Omental fat pad (tissue), 4 donors: ENCODE results near the gene SLC10A7. TPM values are rescaled to one million over a fixed set of nuclear protein-coding genes. Genes with fewer than 3 reads are reported as not detected.

Experiments used
- ATAC-seq: fragments of 150-250 bp; one replicate; pipeline ENCODE4 v1.9.1; 2016; ENCODE audit warnings: mild to moderate bottlenecking, moderate library complexity; ENCODE audit not compliant: low FRiP score
- DNase-seq: peaks from one replicate; pipeline ENCODE4 v3.0.0-alpha.2; 2019; ENCODE audit warnings: low spot score
- total RNA-seq, 4 donors: library from RNA; depleted of rRNA; stranded (reverse); fragments of >200 nt; gene quantifications; one replicate each; pipeline ENCODE4 v1.1.0, GENCODE V29; 2016
- TF ChIP-seq, protein P1 (sequence below), 3 donors: fragments of 450-650 bp; IDR thresholded peaks; one replicate each; pipeline ENCODE4 v1.5.1; 2016 to 2017; ENCODE audit warnings: antibody characterized with exemption in 3 of 3, mild to moderate bottlenecking in 3 of 3, moderate library complexity in 2 of 3

SLC10A7 gene
- total RNA-seq, 4 donors from 2014 or later = 5.9 to 17.2 (median 12.9) TPM

- TF ChIP-seq, protein P1, sequence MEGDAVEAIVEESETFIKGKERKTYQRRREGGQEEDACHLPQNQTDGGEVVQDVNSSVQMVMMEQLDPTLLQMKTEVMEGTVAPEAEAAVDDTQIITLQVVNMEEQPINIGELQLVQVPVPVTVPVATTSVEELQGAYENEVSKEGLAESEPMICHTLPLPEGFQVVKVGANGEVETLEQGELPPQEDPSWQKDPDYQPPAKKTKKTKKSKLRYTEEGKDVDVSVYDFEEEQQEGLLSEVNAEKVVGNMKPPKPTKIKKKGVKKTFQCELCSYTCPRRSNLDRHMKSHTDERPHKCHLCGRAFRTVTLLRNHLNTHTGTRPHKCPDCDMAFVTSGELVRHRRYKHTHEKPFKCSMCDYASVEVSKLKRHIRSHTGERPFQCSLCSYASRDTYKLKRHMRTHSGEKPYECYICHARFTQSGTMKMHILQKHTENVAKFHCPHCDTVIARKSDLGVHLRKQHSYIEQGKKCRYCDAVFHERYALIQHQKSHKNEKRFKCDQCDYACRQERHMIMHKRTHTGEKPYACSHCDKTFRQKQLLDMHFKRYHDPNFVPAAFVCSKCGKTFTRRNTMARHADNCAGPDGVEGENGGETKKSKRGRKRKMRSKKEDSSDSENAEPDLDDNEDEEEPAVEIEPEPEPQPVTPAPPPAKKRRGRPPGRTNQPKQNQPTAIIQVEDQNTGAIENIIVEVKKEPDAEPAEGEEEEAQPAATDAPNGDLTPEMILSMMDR (IDR thresholded peaks at IDR 0.05) = no peak
- ATAC-seq = no peak
- no peak for DNase-seq
These were observed 274.4 kb downstream of the SLC10A7 start for GRCh38 chr4:146247356-146247755.

GRCh38 chr4:146246381-146246780 is 275.4 kb downstream of the SLC10A7 start:
- TF ChIP-seq, protein P1 (IDR thresholded peaks at IDR 0.05) = no peak
- ATAC-seq = no peak
- no peak for DNase-seq

DNA sequence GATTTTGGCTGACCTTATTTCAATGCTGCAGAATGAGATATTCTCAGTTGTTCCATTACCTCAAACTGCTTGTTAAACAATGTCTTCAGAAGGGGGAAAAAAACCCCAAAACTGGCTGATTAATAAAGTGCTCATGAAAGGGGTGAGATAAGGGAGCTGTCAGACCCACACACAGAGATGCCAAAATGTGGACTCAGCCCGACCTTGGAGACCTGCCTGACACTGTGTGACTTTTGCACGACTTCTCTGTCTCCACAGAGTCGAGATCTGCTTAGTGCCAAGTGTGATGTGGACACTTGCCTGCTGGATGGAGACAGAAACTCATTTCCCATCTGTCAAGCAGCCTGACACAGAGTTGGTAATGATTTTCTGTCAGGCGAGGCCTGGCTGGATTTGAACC is 275.9 kb downstream of the SLC10A7 start:
- DNase-seq (no peak), ATAC-seq (no peak)
- TF ChIP-seq, protein P1 (IDR thresholded peaks at IDR 0.05) = no peak

- ATAC-seq = no peak
- DNase-seq = no peak
- TF ChIP-seq, protein P1 (IDR thresholded peaks at IDR 0.05) = no peak
These were observed 276.5 kb downstream of the SLC10A7 start for GRCh38 chr4:146245246-146245645.

DNA sequence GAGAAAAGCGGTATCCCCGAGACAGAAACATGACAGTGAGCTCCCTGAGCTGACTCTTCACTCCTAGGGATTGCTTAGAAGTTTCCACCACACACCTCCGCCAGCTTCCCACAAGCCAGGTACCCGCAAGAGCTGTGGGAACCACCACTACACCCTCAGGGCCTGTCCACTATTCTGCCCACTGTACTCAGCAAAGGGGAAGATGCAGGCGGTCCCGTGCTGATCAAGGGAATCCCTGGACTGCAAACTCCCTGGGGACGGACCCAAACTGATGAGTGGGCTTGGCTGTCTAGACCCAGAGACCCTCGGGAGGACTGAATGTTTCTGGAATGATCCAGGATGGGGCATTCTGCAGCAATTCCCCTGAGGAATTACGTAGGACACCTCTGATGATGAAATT is 277.2 kb downstream of the SLC10A7 start:
- TF ChIP-seq, protein P1 (IDR thresholded peaks at IDR 0.05) = no peak
- DNase-seq (no peak), ATAC-seq (no peak)

DNA sequence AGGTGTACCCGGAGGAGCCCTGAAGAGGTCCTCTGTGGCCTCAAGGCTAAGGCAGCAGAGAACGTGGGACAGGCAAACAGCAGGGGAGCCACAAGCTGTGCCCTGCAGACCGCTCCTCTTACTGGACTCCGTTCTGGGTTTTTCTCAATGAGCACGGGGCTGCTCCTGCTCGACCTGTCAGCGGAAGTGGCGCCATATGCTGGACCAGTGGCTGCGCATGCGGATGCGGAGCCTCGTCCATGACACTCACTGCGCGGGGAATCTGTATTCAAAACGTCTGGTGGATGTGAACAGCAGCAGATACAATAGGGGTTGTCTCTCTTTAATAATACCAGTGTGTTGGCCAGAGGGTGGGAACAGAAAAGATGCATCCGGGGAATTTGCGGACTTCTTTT is 277.9 kb downstream of the SLC10A7 start:
- TF ChIP-seq, protein P1 (IDR thresholded peaks at IDR 0.05) = no peak
- no peak for DNase-seq
- ATAC-seq = no peak

DNA sequence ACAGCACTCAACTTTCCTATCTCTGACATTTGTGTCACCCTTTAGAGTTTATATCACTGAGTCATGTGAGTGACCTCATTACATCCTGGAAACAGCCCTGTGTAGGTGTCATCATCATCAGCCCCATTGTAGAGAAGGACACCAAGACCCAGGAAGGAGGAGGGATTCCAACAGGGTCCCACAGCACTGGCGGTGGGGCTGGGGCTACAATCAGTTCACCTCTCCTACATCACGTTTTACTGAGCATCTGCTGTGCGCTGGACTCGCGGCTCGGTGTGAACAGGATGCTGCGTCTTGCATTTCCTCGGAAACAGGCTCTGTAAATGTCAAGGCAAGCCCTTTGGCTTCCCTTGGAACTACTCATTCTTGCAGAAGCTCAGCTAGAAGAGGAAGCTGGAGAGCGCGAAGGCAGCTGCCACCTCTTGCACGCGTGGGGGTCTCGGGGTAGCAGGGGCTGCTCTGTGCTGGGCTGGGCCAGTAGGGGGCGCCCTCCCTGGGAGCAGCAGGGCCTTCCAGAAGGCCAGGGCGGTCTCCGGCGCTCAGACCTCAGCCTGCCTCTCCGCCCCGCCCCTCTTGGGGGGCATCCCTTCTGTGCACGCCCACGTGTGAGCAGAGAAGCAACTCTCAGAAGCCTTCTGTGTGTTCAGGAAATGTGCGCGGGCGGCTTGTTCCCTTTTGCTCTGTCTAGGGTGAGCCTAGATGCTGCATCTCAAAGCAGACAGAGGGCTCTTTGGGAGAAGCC is 278.4 kb downstream of the SLC10A7 start:
- TF ChIP-seq, protein P1 (IDR thresholded peaks at IDR 0.05) = no peak
- ATAC-seq (no peak), DNase-seq (no peak)
